IgD-negative memory B cell (primary cell): ENCODE data around the gene GAGE12F. TPM values are rescaled to one million over a fixed set of nuclear protein-coding genes. Genes with fewer than 3 reads are reported as not detected.
"Not testable (repeated sequence)": the region's sequence is repeated elsewhere in the genome, so short reads cannot be mapped to it uniquely, and the experiment has no call there.

Experiments used
- H3K27ac Mint-ChIP-seq, 3 donors: one replicate each; pipeline ENCODE4 v1.8.0; 2020 to 2022; ENCODE audit warnings: mild to moderate bottlenecking in 3 of 3, mixed read lengths in 3 of 3, moderate library complexity in 1 of 3
- H3K27me3 Mint-ChIP-seq: one replicate; pipeline ENCODE4 v1.8.0; 2021; ENCODE audit warnings: mixed read lengths
- H3K36me3 Mint-ChIP-seq: one replicate; pipeline ENCODE4 v1.8.0; 2020; ENCODE audit warnings: mild to moderate bottlenecking, mixed read lengths
- H3K4me1 Mint-ChIP-seq, 3 donors: one replicate each; pipeline ENCODE4 v1.8.0; 2020 to 2022; ENCODE audit warnings: mixed read lengths in 3 of 3, mild to moderate bottlenecking in 1 of 3
- H3K4me3 Mint-ChIP-seq, 4 donors: one replicate each; pipeline ENCODE4 v1.8.0; 2020 to 2022; ENCODE audit warnings: mild to moderate bottlenecking in 4 of 4, mixed read lengths in 4 of 4, moderate library complexity in 3 of 4
- H3K9me3 Mint-ChIP-seq, 3 donors: one replicate each; pipeline ENCODE4 v1.8.0; 2020 to 2021; ENCODE audit warnings: mixed read lengths in 3 of 3, mild to moderate bottlenecking in 1 of 3
- polyA plus RNA-seq: library from polyadenylated mRNA; unstranded; fragments of 300-500 nt; fragmentation: Illumina TruSeq; gene quantifications from one replicate; pipeline ENCODE4 v1.2.3, GENCODE V29; 2021

The GAGE12F gene
- not detected for polyA plus RNA-seq

- not testable (repeated sequence) for H3K4me1 Mint-ChIP-seq, H3K36me3 Mint-ChIP-seq, H3K27me3 Mint-ChIP-seq, H3K4me3 Mint-ChIP-seq, H3K9me3 Mint-ChIP-seq, H3K27ac Mint-ChIP-seq
Measured at GRCh38 chrX:49560542-49560941, at the start of gene GAGE12F. TSS of gene GAGE12F (plus strand) at chrX:49560842. CDS start at chrX:49561997, 1,155 bp downstream.

GRCh38 chrX:49531877-49532276 is 28.8 kb upstream of the GAGE12F start, which contains the start of gene GAGE12C:
TSS of gene GAGE12C (plus strand) at chrX:49532177. CDS start at chrX:49533332, 1,155 bp downstream.
- not testable (repeated sequence) for H3K9me3 Mint-ChIP-seq, H3K27me3 Mint-ChIP-seq

GRCh38 chrX:49541433-49541832 is 19.2 kb upstream of the GAGE12F start, which contains the start of gene GAGE12D:
TSS of gene GAGE12D (plus strand) at chrX:49541733. CDS start at chrX:49542888, 1,155 bp downstream.
- not testable (repeated sequence) for H3K4me3 Mint-ChIP-seq, H3K27me3 Mint-ChIP-seq, H3K9me3 Mint-ChIP-seq

More at GRCh38 chrX:49531877-49532276, 28.8 kb upstream of the GAGE12F start, which contains the start of gene GAGE12C:
- H3K36me3 Mint-ChIP-seq, H3K4me1 Mint-ChIP-seq, H3K27ac Mint-ChIP-seq, H3K4me3 Mint-ChIP-seq: not testable (repeated sequence)

GRCh38 chrX:49550989-49551388 is 9.7 kb upstream of the GAGE12F start, which contains the start of gene GAGE12E:
TSS of gene GAGE12E (plus strand) at chrX:49551289. CDS start at chrX:49552444, 1,155 bp downstream.
- H3K4me3 Mint-ChIP-seq, H3K36me3 Mint-ChIP-seq, H3K27me3 Mint-ChIP-seq, H3K27ac Mint-ChIP-seq, H3K9me3 Mint-ChIP-seq, H3K4me1 Mint-ChIP-seq: not testable (repeated sequence)

More at GRCh38 chrX:49541433-49541832, 19.2 kb upstream of the GAGE12F start, which contains the start of gene GAGE12D:
- H3K4me1 Mint-ChIP-seq, H3K36me3 Mint-ChIP-seq, H3K27ac Mint-ChIP-seq: not testable (repeated sequence)

GRCh38 chrX:49568728-49569127 is 8.1 kb downstream of the GAGE12F start:
- not testable (repeated sequence) for H3K4me1 Mint-ChIP-seq, H3K27ac Mint-ChIP-seq, H3K4me3 Mint-ChIP-seq, H3K27me3 Mint-ChIP-seq, H3K9me3 Mint-ChIP-seq, H3K36me3 Mint-ChIP-seq

- H3K9me3 Mint-ChIP-seq, H3K36me3 Mint-ChIP-seq, H3K4me1 Mint-ChIP-seq, H3K4me3 Mint-ChIP-seq, H3K27ac Mint-ChIP-seq, H3K27me3 Mint-ChIP-seq: not testable (repeated sequence)
Measured at GRCh38 chrX:49569152-49569551, 8.5 kb downstream of the GAGE12F start.

GRCh38 chrX:49570100-49570499 is 9.5 kb downstream of the GAGE12F start, which contains the start of gene GAGE12G:
TSS of gene GAGE12G (plus strand) at chrX:49570400. CDS start at chrX:49571555, 1,155 bp downstream.
- H3K36me3 Mint-ChIP-seq, H3K27ac Mint-ChIP-seq, H3K9me3 Mint-ChIP-seq, H3K4me3 Mint-ChIP-seq, H3K4me1 Mint-ChIP-seq, H3K27me3 Mint-ChIP-seq: not testable (repeated sequence)

GRCh38 chrX:49579649-49580048 is 19.0 kb downstream of the GAGE12F start, which contains the start of gene GAGE12H:
TSS of gene GAGE12H (plus strand) at chrX:49579949. CDS start at chrX:49581104, 1,155 bp downstream.
- not testable (repeated sequence) for H3K27me3 Mint-ChIP-seq, H3K9me3 Mint-ChIP-seq, H3K27ac Mint-ChIP-seq, H3K4me3 Mint-ChIP-seq, H3K4me1 Mint-ChIP-seq, H3K36me3 Mint-ChIP-seq

- H3K4me3 Mint-ChIP-seq, H3K27ac Mint-ChIP-seq, H3K9me3 Mint-ChIP-seq, H3K4me1 Mint-ChIP-seq, H3K27me3 Mint-ChIP-seq, H3K36me3 Mint-ChIP-seq: not testable (repeated sequence)
Measured at GRCh38 chrX:49589196-49589595, 28.6 kb downstream of the GAGE12F start, which contains the start of gene GAGE2A. TSS of gene GAGE2A (plus strand) at chrX:49589496. CDS start at chrX:49590651, 1,155 bp downstream.

- not testable (repeated sequence) for H3K4me3 Mint-ChIP-seq, H3K9me3 Mint-ChIP-seq, H3K27me3 Mint-ChIP-seq, H3K36me3 Mint-ChIP-seq, H3K27ac Mint-ChIP-seq, H3K4me1 Mint-ChIP-seq
Measured at GRCh38 chrX:49589769-49590478, 29.3 kb downstream of the GAGE12F start.

GRCh38 chrX:49590488-49590887 is 29.8 kb downstream of the GAGE12F start:
- H3K27me3 Mint-ChIP-seq, H3K9me3 Mint-ChIP-seq, H3K27ac Mint-ChIP-seq, H3K36me3 Mint-ChIP-seq, H3K4me1 Mint-ChIP-seq, H3K4me3 Mint-ChIP-seq: not testable (repeated sequence)

- H3K4me3 Mint-ChIP-seq, H3K36me3 Mint-ChIP-seq, H3K4me1 Mint-ChIP-seq, H3K27ac Mint-ChIP-seq, H3K27me3 Mint-ChIP-seq, H3K9me3 Mint-ChIP-seq: not testable (repeated sequence)
Measured at GRCh38 chrX:49598720-49599119, 38.1 kb downstream of the GAGE12F start, which contains the start of gene GAGE1. TSS of gene GAGE1 (plus strand) at chrX:49599020. CDS start at chrX:49600175, 1,155 bp downstream.

- Mint-ChIP-seq H3K36me3 (no peaks in the 10 kb centered on the region), H3K27me3 (peaks cover 3% of the 10 kb centered on the region), H3K9me3 (peaks cover 0 to 3% (median 0%) of the 10 kb centered on the region in 3 donors), H3K4me1 (no peaks in the 10 kb centered on the region), H3K4me3 (no peak overlapping the region), H3K27ac (peak overlapping the region in 1 of 3 donors; percentile 88)
Measured at GRCh38 chrX:49610718-49611310, 50.2 kb downstream of the GAGE12F start.
